Measurements from ENCODE around the gene CCDC201.
"Not testable (repeated sequence)": the region's sequence is repeated elsewhere in the genome, so short reads cannot be mapped to it uniquely, and the experiment has no call there.

Gene CCDC201

GRCh38 chr7:45813771-45814170 lies 59.1 kb downstream of the CCDC201 start:
- DNase-seq, result not testable (repeated sequence)

GRCh38 chr7:45812946-45813345 lies 59.9 kb downstream of the CCDC201 start:
- DNase-seq, result no peak

GRCh38 chr7:45811652-45812234 lies 61.1 kb downstream of the CCDC201 start:
- DNase-seq, result not testable (repeated sequence)

DNA sequence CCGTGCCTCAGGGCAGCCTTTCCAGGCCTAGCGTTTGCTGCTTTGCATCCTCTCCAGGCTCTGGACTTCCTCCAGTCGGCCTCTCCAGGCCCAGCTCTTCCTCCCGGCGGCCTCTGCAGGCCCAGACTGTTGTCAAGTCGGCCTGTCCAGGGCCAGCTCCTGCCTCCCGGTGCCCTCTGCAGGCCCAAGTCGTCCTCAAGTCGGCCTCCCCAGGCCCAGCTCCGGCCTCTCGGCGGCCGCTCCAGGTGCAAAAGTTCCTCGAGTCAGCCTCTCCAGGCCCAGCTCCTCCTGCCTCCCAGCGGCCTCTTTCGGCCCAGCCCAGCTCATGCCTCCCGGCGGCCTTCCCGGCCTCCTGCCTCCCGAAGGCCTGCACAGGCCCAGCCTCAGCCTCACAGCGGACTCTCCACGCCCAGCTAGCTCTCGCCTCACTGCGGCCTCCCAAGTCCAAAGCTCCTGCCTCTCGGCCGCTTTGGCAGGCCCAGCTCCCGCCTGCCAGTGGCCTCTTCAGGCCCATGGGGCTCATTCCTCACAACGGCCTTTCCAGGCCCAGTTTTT lies 62.4 kb downstream of the CCDC201 start:
- DNase-seq, result not testable (repeated sequence)

Data from KG1 (cell line).